ENCODE data around the gene MTERF4. TPM values are rescaled to one million over a fixed set of nuclear protein-coding genes. Genes with fewer than 3 reads are reported as not detected.

MTERF4 gene
- total and polyA plus RNA-seq, 2 of the 13 experiments (the other 11 are each of a cell fraction or from before 2014, with no cell fraction given) = 50.5 to 59.8 TPM

- no peak for TF ChIP-seq ELK4 (CRISPR knock-in tag; IDR thresholded peaks at IDR 0.05; ENCODE audit: borderline replicate concordance)
- TF ChIP-seq ZBTB38 (CRISPR knock-in tag; IDR thresholded peaks at IDR 0.05) = no peak
- TF ChIP-seq ASH2L (IDR thresholded peaks at IDR 0.05; ENCODE audit: insufficient read length, low read depth, low read length) = no peak
- TF ChIP-seq NFKB2 (CRISPR knock-in tag; IDR thresholded peaks at IDR 0.05; ENCODE audit: borderline replicate concordance) = no peak
- TF ChIP-seq MIER2 (CRISPR knock-in tag; IDR thresholded peaks at IDR 0.05) = no peak
- no peak for TF ChIP-seq ZFP90 (CRISPR knock-in tag; IDR thresholded peaks at IDR 0.05; ENCODE audit: borderline replicate concordance)
- TF ChIP-seq ZNF615 (CRISPR knock-in tag; IDR thresholded peaks at IDR 0.05; ENCODE audit: borderline replicate concordance) = no peak
- TF ChIP-seq ZNF441 (CRISPR knock-in tag; IDR thresholded peaks at IDR 0.05; ENCODE audit: borderline replicate concordance) = no peak
- TF ChIP-seq KDM5A (IDR thresholded peaks at IDR 0.05; ENCODE audit: borderline replicate concordance, low read length) = peak; percentile 94; the same call in 1 of the 2 replicates
Observed at GRCh38 chr2:241150660-241151530, 48.8 kb upstream of the MTERF4 start (continued).
